Hematopoietic multipotent progenitor cell treated with erythropoietin and hydrocortisone succinate and interleukin-3 and kit ligand, for 17 days (in vitro differentiated cells): ENCODE data around the gene KIRREL3.

Experiments
- DNase-seq: peaks from one replicate; pipeline ENCODE4 v3.0.0-alpha.2; 2015; ENCODE audit warnings: low spot score

The KIRREL3 gene

DNA sequence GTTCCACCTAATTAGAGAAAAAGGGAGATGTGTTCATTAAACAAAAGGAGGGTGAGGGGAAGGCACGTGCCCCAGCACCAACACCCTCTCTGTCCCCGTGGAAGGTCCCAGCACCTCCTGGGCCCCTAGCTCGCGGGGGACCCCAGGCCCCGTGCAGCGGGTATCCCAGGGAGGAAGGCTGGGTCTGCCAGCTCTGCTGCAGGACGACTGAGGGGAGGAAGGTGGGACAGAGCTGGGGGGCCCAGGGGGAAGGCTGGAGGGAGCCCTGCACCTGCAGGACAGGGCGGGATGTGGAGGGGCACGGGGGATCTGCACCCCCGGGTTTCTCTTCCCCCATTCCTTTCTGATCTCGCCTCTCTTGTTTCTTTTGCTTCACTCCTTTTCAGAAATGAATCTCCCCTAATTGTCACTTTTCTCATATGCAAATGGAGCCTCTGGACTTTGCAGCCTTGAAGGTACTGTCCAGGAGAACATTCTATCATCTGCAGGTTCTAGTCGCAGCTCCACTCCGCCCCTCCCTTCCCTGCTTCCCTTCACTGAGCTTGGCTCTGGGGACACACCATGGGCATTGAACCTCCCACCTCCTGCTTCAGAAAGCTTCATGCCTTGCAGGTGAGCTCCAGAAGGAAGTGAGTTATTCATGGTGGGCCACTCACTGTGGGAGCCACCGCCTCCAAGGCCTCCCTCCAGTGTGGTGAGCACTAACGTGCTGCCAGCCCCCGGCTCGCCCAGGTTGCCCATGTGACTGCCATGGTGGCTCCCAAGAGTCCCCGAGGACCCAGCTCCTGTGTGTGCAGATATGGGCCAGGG, 534.1 kb downstream of the KIRREL3 start:
- no peak for DNase-seq

DNA sequence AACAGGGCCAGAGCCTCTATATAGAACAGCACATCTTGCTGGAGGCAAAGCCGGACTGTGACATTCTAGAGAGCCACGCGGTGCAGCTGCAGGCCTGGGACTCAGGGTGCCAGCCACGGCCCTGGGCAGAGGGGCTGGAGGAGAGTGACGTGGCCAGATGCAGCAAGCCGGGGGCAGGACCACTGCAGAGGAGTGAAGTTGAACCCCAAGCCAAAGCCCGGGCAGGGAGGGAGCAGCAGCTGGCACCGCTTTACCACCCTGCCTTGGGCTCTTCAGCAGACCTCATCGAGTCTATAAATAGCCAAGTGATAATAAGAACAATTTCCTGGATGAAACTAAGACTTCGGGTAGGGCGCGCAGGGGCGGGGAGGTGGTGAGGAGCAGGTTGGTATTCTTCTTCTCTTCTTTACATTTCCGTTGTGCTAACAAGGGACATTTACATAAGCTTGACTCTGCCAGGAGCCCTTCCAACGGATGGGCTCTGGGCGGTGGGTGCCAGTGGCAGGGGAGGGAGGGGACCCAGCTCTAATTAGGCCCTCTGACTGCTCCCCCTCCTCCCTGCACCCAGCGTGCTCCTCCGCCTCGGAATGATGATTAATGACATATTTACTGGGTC, 534.9 kb downstream of the KIRREL3 start:
- DNase-seq: no peak

DNA sequence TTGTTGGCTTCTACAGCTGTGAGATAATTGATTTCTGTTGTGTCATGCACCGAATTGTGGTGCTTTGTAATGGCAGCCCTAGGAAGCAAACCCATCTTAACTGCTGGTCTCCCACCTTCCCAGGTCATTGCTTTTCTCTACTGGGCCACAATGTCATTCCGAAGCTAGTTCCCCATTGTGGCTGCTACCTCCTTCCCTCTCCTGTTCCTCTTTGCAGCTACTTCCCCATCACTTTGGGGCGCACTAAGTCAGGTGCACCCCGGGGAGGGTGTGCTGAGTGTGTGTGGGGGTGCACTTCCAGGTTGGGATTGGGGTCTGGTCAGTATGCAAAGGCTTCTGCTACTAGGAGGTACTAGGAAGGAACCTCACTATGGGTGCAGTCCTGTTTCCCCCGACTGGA, 535.8 kb downstream of the KIRREL3 start:
- DNase-seq: no peak

DNA sequence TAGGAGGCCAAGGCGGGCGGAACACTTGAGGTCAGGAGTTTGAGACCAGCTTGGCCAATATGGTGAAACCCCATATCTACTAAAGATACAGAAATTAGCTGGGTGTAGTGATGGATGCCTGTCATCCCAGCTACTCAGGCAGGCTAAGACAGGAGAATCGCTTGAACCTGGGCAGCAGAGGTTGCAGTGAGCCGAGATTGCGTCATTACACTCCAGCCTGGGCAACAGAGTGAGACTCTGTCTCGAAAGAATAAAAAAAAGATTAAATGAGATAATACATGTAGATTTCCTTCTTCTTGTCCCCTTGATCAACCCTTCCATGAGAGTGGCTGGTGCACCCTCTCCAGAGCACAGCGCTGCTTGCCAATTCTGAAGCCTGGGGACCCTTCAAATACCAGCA, 538.1 kb downstream of the KIRREL3 start:
- no peak for DNase-seq

DNA sequence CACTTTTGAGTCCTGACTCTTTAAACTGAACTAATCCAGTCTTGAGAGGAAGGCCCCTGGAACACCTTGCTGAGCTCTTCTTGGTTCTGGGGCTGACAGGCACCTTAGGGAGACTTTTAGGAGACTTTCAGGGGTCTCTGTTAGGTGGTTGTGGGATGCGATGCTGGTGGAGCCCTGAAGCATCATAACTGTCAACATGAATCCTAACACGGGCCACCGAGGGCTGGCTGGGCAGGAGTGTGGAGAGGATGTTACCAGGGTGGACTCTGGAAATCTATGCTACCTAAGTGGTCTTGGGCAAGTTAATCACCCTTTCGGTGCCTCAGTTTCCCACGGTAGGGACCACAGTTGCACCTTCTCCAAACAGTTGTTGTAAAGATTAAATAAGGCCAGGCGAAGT, 538.6 kb downstream of the KIRREL3 start:
- no peak for DNase-seq

DNA sequence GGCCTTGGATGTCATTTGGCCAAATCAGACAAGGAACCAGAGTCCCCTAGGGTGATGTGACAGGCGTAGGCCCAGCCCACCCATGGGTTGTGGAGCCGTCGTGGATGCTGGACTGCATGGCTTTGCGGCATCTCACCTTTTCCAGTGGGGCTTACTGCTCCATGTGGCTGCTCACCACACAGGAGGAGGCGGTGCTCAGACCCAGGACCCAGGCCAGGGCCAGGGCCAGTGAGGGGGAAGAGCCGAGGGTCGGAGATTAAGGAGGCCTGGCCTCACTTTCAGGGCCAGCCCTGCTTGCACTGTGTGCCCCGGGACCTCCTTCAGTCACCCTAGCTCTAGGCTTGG, 539.5 kb downstream of the KIRREL3 start:
- no peak for DNase-seq

DNA sequence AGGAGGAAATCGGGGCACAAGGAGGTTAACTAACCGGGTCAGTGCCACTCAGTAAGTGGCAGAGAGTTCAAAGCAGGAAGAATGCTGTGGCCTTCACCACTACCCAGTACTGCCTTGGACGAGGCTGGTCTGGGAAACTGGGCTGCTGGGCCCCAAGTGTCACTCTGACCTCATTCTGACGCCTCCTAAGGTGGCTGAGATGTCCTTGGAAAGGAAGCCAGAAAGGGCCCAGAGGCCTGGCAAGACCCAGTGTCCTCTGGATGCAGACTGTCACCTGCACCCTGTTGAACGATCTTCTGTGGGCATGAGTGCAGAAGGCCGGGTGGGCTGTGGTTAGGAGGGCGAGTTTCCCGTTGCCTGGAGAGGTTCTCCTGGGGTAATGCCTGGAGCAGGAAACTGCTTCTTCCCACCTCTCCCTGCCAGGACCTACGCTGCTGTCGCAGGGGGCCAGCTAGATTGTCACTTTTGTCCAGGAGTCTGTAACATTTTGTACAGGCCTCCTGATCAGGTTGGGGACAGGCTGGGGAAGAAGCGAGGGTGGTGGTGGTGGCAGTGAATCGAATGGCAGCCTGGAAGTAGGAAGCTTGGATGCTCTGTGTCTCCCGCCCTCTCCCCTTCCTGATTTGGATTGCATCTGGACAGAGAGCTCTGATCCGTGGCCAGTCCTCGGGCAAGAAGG, 540.0 kb downstream of the KIRREL3 start:
- no peak for DNase-seq

DNA sequence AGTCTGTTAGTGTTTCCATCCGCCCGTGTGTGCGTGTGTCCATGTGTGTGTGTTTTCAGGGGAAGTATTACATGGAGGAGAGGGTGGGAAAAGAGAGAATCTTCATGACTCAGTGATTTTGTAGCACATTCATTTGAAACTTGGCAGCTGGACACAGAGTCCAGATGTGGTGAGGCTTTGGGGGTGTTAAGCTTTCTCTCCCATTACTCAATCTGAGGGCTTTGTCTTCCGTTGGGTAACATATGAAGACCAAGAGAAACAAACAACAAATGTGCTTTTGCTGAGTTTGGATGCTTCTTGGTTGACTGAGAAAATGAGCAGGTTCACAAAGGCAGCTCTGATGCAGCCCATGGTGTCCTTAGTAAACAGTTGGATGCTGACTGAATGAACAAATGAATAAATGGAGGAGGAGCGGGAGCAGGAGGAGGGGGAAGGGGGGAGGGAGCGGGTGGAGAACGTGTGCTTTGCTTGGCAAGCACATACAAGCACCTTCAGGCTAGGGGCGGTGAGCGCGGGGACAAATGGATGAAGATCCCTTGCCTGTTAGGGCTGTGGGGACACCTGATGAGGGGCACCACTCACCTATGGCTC, 540.8 kb downstream of the KIRREL3 start:
- DNase-seq: no peak

DNA sequence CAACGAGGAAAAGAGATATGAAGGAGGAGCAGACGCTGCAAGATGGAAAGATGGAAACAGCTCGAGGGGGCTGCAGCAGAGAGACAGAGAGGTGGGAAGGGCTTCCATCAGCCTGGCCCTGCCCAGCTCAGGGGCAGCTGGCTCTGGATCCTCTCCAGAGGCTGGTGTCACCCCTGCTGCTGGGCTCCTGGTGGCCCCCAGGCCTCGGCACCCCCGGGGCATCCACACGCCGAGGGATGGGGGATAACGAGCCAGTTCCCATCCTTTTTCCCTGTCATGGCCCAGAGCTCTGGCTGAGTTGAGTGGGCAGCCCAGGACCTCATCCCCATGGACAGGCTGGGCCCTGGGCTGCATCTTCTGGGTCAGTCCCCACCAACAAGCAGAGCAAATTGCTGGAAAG, 542.8 kb downstream of the KIRREL3 start:
- DNase-seq: no peak

DNA sequence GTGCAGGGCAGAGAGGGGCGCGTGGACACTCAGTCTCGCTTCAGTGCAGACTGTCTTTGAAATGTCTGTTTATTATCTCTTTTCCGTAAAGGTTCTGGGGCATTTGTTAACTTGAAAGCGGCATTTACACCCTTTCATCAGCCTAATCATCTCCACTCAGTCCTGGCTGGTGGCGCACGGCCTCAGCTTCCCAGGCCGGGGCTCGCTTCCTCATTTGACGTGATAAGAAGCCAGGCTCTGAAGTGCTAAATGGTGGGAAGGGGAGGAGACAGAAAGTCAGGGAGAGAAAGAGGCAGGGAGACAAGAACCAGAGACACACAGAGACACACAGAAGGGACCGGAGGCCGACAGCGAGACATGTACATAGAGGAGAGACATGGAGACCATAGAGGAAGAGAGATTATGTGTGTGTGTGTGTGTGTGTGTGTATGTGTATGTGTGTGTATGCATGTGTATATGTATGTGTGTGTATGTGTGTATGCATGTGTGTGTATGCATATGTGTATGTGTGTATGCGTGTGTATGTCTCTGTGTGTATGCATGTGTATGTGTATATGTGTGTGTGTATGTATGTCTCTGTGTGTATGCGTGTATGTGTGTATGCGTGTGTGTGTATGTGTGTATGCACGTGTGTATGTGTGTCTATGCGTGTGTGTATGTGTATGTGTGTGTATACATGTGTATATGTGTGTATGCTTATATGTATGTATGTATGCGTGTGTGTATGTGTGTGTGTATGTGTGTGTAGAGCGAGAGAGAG, 543.6 kb downstream of the KIRREL3 start:
- DNase-seq: no peak

DNA sequence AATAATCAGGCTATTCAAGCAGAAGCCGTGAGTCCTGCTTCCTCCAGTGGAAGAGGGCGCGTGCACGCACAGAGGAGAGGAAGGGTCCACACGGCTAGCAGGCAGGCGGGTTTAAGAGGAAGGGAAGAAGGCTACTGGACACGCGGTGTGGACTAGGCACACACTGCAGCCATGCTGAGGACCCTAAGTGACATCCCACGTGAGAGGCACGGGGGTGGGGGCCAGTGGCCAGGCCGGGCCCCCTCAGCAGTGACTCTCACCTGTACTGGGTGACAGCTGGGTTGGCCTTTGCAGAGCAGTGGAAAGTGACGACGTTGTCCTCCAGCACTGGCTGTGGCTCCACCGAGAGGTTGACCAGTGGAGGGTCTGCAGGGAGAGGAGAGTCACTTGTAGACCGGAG, 544.5 kb downstream of the KIRREL3 start:
- no peak for DNase-seq

DNA sequence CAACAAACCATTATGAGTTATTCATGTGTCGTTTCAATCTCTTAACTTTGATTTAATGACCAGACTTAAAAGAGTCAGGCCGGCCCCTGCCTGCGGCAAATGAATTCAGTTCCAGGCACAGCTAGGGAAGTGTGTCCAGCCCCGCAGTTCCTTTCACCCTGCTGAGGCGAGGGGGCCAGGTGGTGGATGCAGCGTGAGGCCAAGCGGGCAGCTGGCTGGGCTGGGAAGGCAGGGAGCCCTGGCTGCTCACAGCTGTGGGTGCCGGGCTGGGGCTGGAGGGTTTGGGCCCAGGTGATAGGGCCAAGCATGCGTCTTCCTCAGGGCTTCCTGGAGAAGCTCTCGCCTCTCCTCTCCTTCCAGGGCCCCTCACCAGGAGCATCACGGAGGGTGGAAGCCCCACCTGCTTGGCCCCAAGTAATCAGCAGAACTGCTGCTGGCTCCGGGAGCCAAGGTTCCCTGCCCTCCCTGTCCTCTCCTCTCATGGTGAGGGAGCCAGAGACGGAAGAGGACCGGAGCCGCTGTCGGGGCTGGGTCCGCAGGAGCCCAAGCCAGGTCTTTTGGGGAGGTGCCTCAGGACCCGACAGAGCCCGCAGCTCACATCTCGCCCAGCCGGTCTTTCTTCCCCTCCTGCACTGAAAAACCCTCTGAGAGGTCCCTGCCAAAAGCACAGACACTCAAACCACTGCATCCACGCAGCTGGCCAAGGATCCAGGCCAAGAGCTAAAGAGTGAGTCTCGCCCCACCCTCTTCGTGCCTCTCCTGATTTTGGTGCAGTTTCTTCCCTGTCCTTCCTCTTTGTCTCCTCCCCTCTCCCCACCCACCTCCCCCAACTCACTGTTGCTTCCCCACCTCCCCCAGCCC, 548.1 kb downstream of the KIRREL3 start:
- no peak for DNase-seq

DNA sequence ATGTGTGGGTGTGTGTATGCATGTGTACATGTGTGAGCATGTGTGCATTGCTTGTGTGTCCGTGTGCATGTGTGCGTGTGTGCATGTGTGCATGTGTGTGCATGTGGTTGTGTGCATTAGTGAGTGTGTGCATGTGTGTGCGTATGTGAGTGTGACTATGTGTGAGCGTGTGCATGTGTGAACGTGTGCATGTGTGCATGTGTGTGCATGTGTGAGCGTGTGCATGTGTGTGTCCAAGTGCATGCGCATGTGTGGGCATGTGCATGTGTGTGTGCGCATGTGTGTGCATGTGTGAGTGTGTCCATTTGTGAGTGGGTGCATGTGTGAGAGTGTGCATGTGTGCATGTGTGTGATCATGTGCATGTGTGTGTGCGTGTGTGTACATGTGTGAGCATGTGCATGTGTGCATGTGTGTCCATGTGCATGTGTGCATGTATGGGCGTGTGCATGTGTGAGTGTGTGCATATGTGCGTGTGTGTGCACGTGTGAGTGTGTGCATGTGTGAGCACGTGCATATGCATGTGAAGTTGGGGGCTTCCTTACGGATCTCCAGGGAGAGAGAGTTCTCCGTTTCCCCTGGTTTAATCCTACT, 549.3 kb downstream of the KIRREL3 start:
- no peak for DNase-seq

DNA sequence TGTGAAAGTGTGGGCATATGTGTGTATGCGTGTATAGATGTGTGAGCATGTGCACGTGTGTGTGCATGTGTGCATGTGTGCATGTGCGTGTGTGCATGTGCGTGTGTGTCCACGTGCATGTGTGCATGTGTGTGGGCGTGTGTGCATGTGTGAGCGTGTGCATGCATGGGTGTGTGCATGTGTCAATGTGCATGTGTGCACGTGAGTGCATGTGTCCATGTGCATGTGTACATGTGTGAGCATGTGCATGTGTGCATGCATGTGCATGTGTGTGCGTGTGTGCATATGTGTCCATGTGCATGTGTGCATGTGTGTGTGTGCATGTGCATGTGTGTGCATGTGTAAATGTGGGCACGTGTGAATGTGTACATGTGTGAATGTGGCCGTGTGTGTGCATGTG, 549.8 kb downstream of the KIRREL3 start:
- no peak for DNase-seq

DNA sequence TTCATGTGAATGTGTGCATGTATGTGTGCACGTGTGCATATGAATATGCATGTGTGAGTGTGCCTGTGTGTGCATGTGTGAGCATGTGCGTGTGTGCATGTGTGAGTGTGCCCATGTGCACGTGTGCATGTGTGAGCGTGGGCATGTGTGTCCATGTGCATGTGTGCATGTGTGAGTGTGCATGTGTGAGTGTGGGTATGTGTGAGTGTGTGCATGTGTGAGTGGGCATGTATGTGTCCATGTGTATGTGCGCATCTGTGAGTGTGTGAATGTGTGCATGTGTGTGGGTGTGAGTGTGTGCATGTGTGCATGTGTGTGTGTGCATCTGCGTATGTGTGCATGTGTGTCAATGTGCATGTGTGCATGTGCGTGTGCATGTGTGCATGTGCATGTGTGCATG, 550.4 kb downstream of the KIRREL3 start:
- DNase-seq: no peak

DNA sequence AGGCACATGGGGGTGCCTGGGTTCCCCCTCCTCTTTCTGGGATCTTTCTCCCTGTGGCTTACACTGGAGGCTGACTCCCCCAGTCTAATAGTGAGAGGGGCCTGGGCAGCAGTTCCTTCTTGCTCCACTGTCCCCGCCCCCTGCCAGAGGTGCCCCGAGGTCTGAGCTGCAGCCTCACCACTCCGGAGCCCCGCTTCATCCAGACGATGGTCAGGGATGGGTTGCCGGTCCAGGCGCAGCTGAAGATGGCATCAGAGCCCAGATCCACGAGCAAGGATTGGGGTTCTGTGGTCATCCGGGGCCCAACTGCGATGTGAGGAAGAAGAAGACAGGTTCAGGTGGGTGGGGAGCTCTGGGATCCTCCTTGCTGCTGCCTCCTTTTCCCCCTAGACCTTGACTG, 554.0 kb downstream of the KIRREL3 start:
- no peak for DNase-seq

DNA sequence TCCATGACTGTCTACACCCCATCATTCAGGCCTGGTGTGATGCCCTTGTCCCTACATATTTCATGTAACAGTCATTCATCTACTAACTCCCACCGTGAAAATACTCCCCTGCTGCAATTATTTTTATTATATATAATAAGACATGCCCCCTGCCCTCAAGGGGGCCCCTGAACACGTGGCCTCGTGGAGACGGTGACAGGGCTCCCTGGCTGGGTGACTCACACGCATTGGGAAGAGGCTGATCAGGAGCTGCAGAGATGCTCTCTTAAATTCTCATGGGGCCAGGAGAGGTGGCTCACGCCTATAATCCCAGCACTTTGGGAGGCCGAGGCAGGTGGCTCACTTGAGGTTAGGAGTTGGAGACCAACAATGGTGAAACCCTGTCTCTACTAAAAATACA, 556.5 kb downstream of the KIRREL3 start:
- no peak for DNase-seq

DNA sequence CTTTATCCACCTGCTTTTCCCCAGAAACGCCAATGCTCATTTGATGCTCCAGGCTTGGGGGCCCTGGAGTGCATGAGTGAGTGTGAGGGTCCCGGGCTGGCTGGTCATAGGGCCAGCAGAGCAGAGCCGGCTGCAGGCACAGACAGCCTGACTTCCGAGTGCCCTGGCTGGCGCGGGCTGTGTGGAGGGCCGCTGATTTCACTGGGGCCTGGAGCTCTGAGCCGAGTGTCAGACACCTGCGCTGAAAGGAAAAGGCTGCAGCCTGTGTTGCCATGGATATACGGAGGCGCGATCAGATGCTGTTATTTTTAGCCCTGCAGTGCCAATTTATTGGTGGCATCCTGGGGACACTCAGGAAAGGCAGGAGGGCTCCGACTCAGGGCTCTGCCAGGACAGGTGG, 557.5 kb downstream of the KIRREL3 start:
- no peak for DNase-seq

DNA sequence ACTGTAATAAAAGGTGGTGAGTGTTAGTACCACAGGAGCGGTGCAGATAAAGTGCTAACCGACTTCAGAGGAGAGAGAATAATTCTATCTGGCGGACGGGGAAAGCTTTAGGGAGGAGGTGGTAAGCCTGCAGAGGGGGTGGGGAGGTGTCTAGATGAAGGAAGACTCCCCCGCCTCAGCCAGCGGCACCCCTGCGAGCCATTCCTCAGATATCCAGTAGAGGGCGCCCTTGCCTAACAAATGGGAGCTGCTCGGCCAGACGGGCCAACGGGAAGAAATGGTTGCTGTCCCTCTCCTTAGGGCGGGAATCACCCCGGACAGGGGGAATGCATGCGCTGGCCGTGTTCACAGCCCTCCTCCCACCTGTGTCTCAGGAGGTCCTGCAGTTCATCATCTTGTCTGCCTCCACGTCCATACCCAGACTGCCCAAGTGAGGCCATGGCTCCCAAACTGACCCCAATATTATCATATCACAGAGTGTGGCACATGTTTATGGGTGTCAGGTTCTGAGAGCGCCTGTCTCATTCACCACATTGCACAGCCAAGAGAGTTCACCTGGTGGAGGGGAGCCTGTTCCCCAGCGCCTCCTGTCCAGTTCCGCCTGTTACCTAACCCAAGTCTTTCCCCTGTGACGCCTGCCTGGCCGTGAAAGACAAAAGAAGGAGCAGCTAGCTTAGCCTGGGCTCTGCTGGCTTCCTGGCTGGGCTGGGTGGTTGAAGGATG, 559.6 kb downstream of the KIRREL3 start:
- peak; percentile 71 for DNase-seq

DNA sequence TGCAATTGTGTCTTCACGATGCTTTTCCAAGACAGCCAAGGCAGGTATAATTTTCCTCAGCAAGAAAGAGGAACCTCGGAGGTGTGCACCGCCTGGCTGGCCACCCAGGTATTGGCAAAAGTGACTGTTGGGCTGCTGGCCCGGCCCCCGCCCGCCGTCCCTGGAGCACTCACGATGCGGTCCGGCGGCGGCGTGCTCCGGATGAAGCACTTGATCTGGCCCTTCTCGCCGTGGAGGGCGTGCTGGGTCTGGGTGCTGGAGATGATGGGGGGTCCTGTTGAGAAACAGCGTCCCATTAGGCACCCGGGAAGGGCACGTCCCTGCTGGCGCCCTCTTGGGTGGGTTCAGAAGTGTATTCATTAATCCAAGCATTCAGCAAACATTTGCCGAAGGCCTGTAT, 560.3 kb downstream of the KIRREL3 start:
- no peak for DNase-seq
